ENCODE results near the gene SMYD2.

- TF ChIP-seq POLR2AphosphoS5 (IDR thresholded peaks at IDR 0.05; ENCODE audit: low read depth, low read length): no peak
- no peak for TF ChIP-seq POLR2A (IDR thresholded peaks at IDR 0.05; ENCODE audit: low read depth, low read length)
- TF ChIP-seq TAF1 (IDR thresholded peaks at IDR 0.05; ENCODE audit: low read depth, low read length): no peak
- TF ChIP-seq POU2F2 (IDR thresholded peaks at IDR 0.05; ENCODE audit: low read depth, low read length): no peak
Measured at GRCh38 chr1:214329470-214330220, 48.7 kb downstream of the SMYD2 start.
